ENCODE measurements around the gene TBCD. TPM values are rescaled to one million over a fixed set of nuclear protein-coding genes. Genes with fewer than 3 reads are reported as not detected.

TBCD gene
- polyA plus RNA-seq, 2 of the 4 experiments (the other 2 are of a cell fraction) = 33.5 to 49.1 TPM

DNA sequence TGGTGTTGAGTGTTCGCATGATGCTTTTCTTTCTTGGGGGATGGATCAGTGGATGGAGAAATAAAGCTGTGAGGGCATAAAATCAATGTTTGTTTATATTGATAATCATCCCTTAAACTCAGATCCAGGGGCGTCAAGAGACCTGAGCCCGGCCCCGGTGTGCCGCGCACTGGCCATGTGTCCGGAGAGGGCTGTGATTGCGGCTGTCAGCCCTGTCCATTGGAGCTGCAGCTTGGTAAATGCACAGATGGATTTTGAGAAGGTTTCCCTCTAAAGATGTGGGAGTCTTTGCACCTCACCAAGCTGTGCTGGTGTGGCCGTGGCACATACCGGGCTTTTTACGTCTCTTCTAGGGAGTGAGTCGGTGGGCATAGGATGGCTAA, 109.5 kb downstream of the TBCD start:
- ATAC-seq (no peak), DNase-seq (ENCODE audit: low read depth in 1 of 2, low spot score in 1 of 2) (no peak), FAIRE-seq (no peak)
- Histone ChIP-seq H3K4me3 (no peak overlapping the region), H3K4me1 (peaks cover 16% of the 10 kb centered on the region; the same call in 2 of the 3 replicates), H3K27ac (no peak overlapping the region), H3K9me3 (no peaks in the 10 kb centered on the region), H3K4me2 (no peak overlapping the region)
- ChIA-PET CTCF (interaction anchor here (0.6 to 1.4 kb wide), 5 partner anchors 8 to 193 kb away, joined by 3 to 8 read pairs (median 5); no protein-coding TSS in a partner anchor), POLR2A (no interaction called here)
- no peak for TF ChIP-seq CBX2 (IDR thresholded peaks at IDR 0.05; ENCODE audit: borderline replicate concordance, low read depth)
- TF ChIP-seq POLR2AphosphoS2 (conservative IDR thresholded peaks at IDR 0.05; ENCODE audit: low read length) = no peak
- no peak for TF ChIP-seq TFCP2L1 (CRISPR knock-in tag; IDR thresholded peaks at IDR 0.05)
- TF ChIP-seq, protein P1, sequence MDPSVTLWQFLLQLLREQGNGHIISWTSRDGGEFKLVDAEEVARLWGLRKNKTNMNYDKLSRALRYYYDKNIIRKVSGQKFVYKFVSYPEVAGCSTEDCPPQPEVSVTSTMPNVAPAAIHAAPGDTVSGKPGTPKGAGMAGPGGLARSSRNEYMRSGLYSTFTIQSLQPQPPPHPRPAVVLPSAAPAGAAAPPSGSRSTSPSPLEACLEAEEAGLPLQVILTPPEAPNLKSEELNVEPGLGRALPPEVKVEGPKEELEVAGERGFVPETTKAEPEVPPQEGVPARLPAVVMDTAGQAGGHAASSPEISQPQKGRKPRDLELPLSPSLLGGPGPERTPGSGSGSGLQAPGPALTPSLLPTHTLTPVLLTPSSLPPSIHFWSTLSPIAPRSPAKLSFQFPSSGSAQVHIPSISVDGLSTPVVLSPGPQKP (IDR thresholded peaks at IDR 0.05; ENCODE audit: low read depth, low read length) = no peak
- TF ChIP-seq, protein P2, sequence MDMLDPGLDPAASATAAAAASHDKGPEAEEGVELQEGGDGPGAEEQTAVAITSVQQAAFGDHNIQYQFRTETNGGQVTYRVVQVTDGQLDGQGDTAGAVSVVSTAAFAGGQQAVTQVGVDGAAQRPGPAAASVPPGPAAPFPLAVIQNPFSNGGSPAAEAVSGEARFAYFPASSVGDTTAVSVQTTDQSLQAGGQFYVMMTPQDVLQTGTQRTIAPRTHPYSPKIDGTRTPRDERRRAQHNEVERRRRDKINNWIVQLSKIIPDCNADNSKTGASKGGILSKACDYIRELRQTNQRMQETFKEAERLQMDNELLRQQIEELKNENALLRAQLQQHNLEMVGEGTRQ (IDR thresholded peaks at IDR 0.05) = no peak
- no peak for TF ChIP-seq EHMT2 (IDR thresholded peaks at IDR 0.05; ENCODE audit: low read depth)
- no peak for TF ChIP-seq HOXB5 (CRISPR knock-in tag; IDR thresholded peaks at IDR 0.05)
- 97% methylated on average over 12 of the region's 12 CpGs for WGBS (ENCODE audit: missing lambda C conversion rate)

GRCh38 chr17:82862191-82862590, 110.3 kb downstream of the TBCD start:
- ChIA-PET CTCF (interaction anchor here (0.8 to 1.4 kb wide), 3 partner anchors 9 to 193 kb away, joined by 5 to 8 read pairs (median 6); no protein-coding TSS in a partner anchor), POLR2A (no interaction called here)
- ATAC-seq (no peak), DNase-seq (ENCODE audit: low read depth in 1 of 2, low spot score in 1 of 2) (no peak), FAIRE-seq (no peak)
- 91% methylated on average over 8 of the region's 8 CpGs for WGBS (ENCODE audit: missing lambda C conversion rate)
- Histone ChIP-seq H3K4me1 (peaks cover 16% of the 10 kb centered on the region; the same call in 2 of the 3 replicates), H3K9me3 (no peaks in the 10 kb centered on the region), H3K27ac (no peak overlapping the region), H3K4me2 (no peak overlapping the region), H3K4me3 (no peak overlapping the region)
- TF ChIP-seq TP53 (CRISPR knock-in tag; IDR thresholded peaks at IDR 0.05) (no peak), POLR2A (IDR thresholded peaks at IDR 0.05; ENCODE audit: low read length) (no peak), JUN (IDR thresholded peaks at IDR 0.05) (no peak), ZSCAN20 (CRISPR knock-in tag; IDR thresholded peaks at IDR 0.05) (no peak), ESRRA (IDR thresholded peaks at IDR 0.05; ENCODE audit: borderline replicate concordance, low read length) (no peak), ZFP36 (IDR thresholded peaks at IDR 0.05; ENCODE audit: borderline replicate concordance, partially characterized antibody) (no peak), EP300 (IDR thresholded peaks at IDR 0.05) (no peak), HOXB13 (CRISPR knock-in tag; IDR thresholded peaks at IDR 0.05; ENCODE audit: low read depth) (no peak), HOXA7 (CRISPR knock-in tag; IDR thresholded peaks at IDR 0.05) (no peak), NFE2L2 (conservative IDR thresholded peaks at IDR 0.05; ENCODE audit: low read length) (no peak), RARB (CRISPR knock-in tag; IDR thresholded peaks at IDR 0.05) (no peak), ZNF302 (CRISPR knock-in tag; IDR thresholded peaks at IDR 0.05) (no peak), NPAS2 (CRISPR knock-in tag; IDR thresholded peaks at IDR 0.05; ENCODE audit: borderline replicate concordance) (no peak), RCOR1 (IDR thresholded peaks at IDR 0.05; ENCODE audit: low read depth, low read length) (no peak)
- TF ChIP-seq, protein P2 (IDR thresholded peaks at IDR 0.05) = no peak
- TF ChIP-seq, protein P1 (IDR thresholded peaks at IDR 0.05; ENCODE audit: low read depth, low read length) = no peak
- TF ChIP-seq, protein P3, sequence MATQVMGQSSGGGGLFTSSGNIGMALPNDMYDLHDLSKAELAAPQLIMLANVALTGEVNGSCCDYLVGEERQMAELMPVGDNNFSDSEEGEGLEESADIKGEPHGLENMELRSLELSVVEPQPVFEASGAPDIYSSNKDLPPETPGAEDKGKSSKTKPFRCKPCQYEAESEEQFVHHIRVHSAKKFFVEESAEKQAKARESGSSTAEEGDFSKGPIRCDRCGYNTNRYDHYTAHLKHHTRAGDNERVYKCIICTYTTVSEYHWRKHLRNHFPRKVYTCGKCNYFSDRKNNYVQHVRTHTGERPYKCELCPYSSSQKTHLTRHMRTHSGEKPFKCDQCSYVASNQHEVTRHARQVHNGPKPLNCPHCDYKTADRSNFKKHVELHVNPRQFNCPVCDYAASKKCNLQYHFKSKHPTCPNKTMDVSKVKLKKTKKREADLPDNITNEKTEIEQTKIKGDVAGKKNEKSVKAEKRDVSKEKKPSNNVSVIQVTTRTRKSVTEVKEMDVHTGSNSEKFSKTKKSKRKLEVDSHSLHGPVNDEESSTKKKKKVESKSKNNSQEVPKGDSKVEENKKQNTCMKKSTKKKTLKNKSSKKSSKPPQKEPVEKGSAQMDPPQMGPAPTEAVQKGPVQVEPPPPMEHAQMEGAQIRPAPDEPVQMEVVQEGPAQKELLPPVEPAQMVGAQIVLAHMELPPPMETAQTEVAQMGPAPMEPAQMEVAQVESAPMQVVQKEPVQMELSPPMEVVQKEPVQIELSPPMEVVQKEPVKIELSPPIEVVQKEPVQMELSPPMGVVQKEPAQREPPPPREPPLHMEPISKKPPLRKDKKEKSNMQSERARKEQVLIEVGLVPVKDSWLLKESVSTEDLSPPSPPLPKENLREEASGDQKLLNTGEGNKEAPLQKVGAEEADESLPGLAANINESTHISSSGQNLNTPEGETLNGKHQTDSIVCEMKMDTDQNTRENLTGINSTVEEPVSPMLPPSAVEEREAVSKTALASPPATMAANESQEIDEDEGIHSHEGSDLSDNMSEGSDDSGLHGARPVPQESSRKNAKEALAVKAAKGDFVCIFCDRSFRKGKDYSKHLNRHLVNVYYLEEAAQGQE (IDR thresholded peaks at IDR 0.05) = no peak
- TF ChIP-seq, protein P4, sequence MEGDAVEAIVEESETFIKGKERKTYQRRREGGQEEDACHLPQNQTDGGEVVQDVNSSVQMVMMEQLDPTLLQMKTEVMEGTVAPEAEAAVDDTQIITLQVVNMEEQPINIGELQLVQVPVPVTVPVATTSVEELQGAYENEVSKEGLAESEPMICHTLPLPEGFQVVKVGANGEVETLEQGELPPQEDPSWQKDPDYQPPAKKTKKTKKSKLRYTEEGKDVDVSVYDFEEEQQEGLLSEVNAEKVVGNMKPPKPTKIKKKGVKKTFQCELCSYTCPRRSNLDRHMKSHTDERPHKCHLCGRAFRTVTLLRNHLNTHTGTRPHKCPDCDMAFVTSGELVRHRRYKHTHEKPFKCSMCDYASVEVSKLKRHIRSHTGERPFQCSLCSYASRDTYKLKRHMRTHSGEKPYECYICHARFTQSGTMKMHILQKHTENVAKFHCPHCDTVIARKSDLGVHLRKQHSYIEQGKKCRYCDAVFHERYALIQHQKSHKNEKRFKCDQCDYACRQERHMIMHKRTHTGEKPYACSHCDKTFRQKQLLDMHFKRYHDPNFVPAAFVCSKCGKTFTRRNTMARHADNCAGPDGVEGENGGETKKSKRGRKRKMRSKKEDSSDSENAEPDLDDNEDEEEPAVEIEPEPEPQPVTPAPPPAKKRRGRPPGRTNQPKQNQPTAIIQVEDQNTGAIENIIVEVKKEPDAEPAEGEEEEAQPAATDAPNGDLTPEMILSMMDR (IDR thresholded peaks at IDR 0.05) = no peak
